ENCODE results near the gene TOX2.

The TOX2 gene

GRCh38 chr20:43955750-43956191 lies 41.1 kb downstream of the TOX2 start:
- DNase-seq (ENCODE audit: low read depth in 3 of 3): no peak

- no peak for DNase-seq (ENCODE audit: low read depth in 3 of 3)
These were observed 42.7 kb downstream of the TOX2 start for GRCh38 chr20:43957392-43957791.

GRCh38 chr20:43958626-43959025 lies 44.0 kb downstream of the TOX2 start:
- no peak for DNase-seq (ENCODE audit: low read depth in 3 of 3)

- no peak for DNase-seq (ENCODE audit: low read depth in 3 of 3)
These were observed 44.6 kb downstream of the TOX2 start for GRCh38 chr20:43959079-43959919.

- DNase-seq (ENCODE audit: low read depth in 3 of 3): no peak
These were observed 45.2 kb downstream of the TOX2 start for GRCh38 chr20:43959920-43960227.

- DNase-seq (ENCODE audit: low read depth in 3 of 3): no peak
These were observed 45.6 kb downstream of the TOX2 start for GRCh38 chr20:43960231-43960630.

- no peak for DNase-seq (ENCODE audit: low read depth in 3 of 3)
These were observed 46.5 kb downstream of the TOX2 start for GRCh38 chr20:43961116-43961515.

- no peak for DNase-seq (ENCODE audit: low read depth in 3 of 3)
These were observed 47.2 kb downstream of the TOX2 start for GRCh38 chr20:43961541-43962471.

GRCh38 chr20:43962530-43962929 lies 47.9 kb downstream of the TOX2 start:
- DNase-seq (ENCODE audit: low read depth in 3 of 3): no peak

GRCh38 chr20:43963233-43963632 lies 48.6 kb downstream of the TOX2 start:
- DNase-seq (ENCODE audit: low read depth in 3 of 3): no peak

GRCh38 chr20:43963872-43964791 lies 49.5 kb downstream of the TOX2 start:
- DNase-seq (ENCODE audit: low read depth in 3 of 3): no peak

- DNase-seq (ENCODE audit: low read depth in 3 of 3): no peak
These were observed 53.8 kb downstream of the TOX2 start for GRCh38 chr20:43968341-43969000.

GRCh38 chr20:43969028-43969447 lies 54.4 kb downstream of the TOX2 start:
- DNase-seq (ENCODE audit: low read depth in 3 of 3): no peak

- DNase-seq (ENCODE audit: low read depth in 3 of 3): no peak
These were observed 55.0 kb downstream of the TOX2 start for GRCh38 chr20:43969501-43970182.

GRCh38 chr20:43971267-43971666 lies 56.6 kb downstream of the TOX2 start:
- no peak for DNase-seq (ENCODE audit: low read depth in 3 of 3)

GRCh38 chr20:43972051-43972450 lies 57.4 kb downstream of the TOX2 start:
- DNase-seq (ENCODE audit: low read depth in 3 of 3): no peak

GRCh38 chr20:43972692-43973091 lies 58.0 kb downstream of the TOX2 start:
- DNase-seq (ENCODE audit: low read depth in 3 of 3): no peak

- DNase-seq (ENCODE audit: low read depth in 3 of 3): no peak
These were observed 58.6 kb downstream of the TOX2 start for GRCh38 chr20:43973231-43973630.

GRCh38 chr20:43973671-43974450 lies 59.2 kb downstream of the TOX2 start:
- DNase-seq (ENCODE audit: low read depth in 3 of 3): no peak

- no peak for DNase-seq (ENCODE audit: low read depth in 3 of 3)
These were observed 60.0 kb downstream of the TOX2 start for GRCh38 chr20:43974695-43975094.

Measured in stimulated activated CD4-positive, alpha-beta T cell treated with anti-CD3 and anti-CD28 coated beads, TNF-alpha, amount 100 ng/mL, for 24 hours (primary cell).